ENCODE data around the gene NDUFA5.

Gene NDUFA5

GRCh38 chr7:123500878-123501489 is 56.6 kb downstream of the NDUFA5 start:
- no peak for DNase-seq

- DNase-seq: no peak
Measured at GRCh38 chr7:123499211-123499970, 58.2 kb downstream of the NDUFA5 start.

- no peak for DNase-seq
Measured at GRCh38 chr7:123498601-123499000, 59.0 kb downstream of the NDUFA5 start.

- DNase-seq: no peak
Measured at GRCh38 chr7:123498031-123498430, 59.6 kb downstream of the NDUFA5 start.

DNA sequence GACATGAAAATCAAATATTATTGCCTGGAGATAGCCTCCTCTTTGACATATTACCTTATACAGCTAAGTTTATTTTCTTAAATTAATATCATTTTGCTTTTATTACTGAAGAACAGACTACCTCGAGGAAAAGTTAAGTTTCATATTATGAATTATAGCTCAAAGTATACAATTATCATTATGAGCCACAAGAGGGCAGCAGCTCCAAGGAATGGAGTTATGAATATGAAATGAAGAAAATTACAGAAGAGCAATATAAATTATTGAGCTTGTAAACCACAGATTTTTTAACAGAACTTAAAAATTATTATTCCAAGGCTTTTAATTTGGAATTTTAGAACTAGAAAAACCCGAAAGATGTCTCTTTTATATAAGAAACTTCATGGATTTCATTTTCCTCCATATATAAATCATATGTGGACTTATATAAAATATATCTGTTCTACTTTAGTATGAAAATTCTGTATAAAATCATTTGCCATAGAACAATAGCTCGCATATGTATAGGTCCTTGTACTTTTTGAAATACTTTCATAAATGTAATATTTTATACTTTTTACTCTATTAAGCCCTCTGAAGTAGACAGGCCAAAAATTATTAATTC is 63.3 kb downstream of the NDUFA5 start:
- peak; percentile 58 for DNase-seq

GRCh38 chr7:123492485-123492884 is 65.1 kb downstream of the NDUFA5 start:
- no peak for DNase-seq

Data from CD4-positive, alpha-beta T cell treated with Interleukin-10 for 1 hour (primary cell).